GM21529 (cell line): ENCODE measurements around the gene BRCC3.

ENCODE experiments used
- ATAC-seq: cut with Tn5 transposase; IDR thresholded peaks from one replicate; pipeline ENCODE4 v1.9.1; 2021; ENCODE audit not compliant: unreplicated experiment

The BRCC3 gene

DNA sequence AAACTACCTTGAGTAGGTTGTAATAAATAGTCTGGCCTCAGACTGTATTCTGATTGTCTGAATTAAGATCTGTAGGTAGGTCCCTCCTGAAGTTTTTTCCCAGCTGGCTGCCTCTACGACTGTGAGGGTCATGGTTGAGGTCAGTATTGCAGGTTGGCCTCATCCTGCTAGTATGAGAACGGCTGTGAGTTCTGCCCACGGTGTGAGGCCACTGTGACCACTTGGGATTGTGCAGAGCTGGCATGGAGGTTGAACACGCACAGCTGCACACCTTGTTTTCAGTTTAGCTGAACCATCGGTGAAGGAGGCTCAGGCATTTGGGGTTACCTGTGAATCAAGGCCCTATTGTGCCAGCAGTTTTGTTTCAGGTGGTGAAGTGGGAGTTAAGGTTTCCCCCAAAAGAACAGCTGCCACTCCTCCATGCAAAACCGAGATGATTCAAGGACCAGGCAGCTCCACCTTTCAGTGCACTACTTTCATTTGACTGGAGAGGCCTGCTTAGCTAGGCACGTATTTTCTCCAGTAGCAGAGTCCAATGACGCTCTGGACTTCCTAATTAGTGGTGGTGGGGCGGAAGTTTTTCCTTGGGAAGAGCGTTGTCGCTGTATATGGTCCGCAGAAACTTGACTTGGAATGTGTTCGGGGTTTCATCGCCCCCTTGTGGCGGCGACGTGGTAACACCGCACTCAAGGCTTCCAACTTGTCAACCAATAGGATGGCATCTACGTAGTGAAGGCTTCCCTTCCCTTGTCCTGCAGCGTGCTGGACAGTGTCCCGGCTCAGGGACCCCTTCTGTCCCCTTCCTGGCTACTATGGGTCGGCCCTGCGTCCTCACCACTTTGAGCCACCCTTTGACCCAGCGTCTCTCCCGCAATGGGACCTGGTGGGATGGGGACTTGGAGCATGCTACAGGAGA is 14.2 kb upstream of the BRCC3 start:
- ATAC-seq, result peak; percentile 89

DNA sequence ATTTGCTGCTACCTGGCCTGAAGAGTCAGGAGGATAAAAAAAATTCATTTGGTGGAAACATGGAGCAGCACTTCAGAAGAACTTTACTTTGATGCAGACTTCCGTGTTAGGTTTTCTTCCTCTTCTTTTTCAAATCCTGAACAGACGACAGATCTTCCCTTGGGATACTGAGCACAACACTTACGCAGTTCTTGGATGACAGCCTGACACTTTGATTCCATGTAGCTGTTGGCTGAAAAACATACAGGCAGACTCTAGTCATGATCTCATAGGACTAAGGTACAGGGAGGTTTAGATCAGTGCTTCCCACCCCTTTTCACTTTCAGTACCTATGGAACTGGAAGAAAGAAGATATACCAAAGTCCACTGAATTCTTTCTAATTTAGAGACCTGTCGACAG is 9.5 kb upstream of the BRCC3 start:
- ATAC-seq, result no peak

DNA sequence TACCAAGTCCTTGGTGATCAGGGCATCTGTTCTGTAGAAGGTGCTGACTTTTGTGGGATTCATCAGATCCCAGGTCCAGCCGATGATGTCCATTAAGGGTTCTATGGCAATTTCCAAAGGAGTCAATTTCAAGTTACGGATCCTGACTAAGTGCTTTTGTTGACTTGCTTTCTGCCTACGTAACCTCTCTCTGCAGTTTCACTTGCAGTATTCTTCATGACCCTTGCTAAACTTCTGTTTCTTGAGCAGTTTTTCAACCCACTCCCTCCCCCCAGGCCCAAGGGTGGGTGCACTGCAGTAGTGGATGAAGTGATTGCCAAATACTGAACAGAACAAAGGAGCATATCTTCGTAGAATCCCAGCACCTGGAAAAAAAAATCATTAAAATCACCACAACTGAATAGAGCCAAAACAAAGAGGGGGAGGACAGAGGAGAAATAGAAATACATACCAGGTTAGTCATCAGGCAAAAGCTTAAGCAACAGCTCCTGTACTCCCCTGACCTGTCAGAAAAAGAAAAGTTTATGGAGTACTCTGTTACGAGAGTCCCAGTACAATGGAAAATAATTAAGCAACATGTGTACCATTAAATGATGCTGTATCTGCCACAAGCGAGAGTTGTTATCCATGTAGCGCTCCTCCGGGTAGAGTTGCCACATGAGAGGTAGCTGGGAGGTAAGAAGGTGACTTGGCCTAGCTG is 6.1 kb upstream of the BRCC3 start:
- no peak for ATAC-seq

DNA sequence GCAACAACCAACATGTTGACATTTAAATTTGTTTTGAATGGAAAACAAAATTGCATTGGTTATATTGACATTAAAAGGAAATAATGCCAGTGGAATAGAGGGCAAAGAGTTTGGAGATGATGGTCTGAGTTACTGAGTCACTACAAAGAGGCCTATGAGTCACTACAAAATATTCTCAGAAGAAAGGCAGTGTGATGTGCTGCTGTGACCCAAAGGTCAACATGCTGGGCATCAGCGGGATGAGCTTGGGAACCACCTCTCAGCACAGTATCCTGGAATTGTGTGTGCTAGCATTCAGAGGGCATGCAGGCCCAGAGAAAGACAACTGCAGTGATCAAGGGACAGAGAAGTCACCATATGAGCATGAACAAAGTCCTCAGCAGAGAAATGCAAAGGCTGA is 3.1 kb upstream of the BRCC3 start:
- no peak for ATAC-seq

DNA sequence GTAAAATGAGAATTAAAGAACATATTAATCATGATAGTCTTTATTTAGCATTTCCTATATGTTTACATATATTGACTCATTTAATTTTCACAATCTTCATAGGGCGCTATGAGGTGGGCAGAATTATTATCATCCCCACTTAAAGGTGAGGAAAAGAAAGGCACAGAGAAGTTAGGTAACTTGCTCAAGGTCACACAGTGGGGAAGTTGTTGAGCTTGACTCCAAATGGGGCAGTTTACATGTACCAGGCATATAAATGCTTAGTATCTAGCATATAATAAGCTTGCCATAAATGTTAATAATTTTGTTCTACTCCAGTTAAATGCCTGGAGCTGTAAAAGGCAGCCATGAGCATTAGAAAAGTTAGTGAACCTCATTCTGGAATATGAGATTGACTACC is 1.9 kb upstream of the BRCC3 start:
- no peak for ATAC-seq

DNA sequence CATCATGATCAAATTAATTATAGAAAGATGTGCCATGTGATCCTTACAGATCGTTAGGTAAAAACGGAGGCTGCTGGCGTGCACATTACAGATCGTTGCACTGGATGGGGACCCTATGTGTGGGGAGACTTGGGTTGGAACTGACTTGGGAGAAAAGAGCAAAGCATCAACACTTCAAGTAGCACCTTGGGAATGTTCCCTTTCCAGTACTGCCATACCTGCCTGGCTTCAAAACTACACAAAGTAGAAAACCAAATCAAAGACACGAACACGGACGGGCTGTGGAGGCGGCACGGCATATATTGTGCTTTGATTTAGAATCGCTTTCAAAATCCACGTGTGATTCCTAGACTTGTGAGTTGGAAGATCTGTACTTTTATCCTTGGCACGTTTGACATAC is 1.3 kb upstream of the BRCC3 start:
- no peak for ATAC-seq

DNA sequence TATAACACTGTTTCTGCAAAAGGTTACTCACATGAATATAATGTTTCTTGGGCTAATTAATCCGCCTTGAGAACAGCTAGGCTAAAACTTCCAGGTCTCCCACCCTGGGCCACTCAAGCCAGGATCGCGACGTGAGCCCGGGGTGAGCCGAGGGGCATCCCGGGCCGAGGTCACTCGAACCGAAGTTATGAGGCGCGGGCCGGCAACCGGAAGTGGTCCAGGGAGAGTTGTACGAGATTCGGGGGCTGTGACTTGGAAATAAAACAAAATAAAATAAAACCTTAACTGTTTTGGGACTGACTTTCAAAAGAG is 689 bp upstream of the BRCC3 start:
- ATAC-seq, result peak; percentile 21

DNA sequence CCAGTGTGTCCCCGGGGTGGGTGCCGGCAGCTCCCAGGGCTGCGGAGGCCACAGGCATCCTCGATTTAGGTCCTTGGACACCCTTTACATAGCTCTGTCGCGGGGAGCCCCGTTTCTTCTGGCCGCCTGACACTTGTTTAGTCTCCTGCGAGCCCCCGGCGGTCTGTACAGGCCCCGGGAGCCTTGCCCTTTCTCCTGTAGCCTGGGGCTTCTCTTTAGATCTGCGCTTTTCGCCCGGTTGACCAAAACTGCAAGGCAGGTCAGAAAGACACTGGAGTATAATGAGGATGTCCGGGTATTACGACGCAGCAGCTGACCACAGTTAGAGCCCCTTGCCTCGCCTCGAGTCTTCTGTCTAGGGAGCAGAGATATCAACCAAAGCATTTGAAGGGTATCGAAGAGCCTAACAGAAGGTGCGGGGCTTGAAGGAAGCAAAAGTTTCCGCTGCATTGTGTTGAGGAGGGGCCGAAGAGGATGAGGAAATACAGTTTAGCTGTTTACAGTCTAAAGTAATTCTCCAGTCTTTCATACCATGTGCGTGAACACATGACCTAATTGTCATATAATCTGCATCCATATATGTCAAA is 479 bp downstream of the BRCC3 start:
- ATAC-seq, result peak; percentile 15

DNA sequence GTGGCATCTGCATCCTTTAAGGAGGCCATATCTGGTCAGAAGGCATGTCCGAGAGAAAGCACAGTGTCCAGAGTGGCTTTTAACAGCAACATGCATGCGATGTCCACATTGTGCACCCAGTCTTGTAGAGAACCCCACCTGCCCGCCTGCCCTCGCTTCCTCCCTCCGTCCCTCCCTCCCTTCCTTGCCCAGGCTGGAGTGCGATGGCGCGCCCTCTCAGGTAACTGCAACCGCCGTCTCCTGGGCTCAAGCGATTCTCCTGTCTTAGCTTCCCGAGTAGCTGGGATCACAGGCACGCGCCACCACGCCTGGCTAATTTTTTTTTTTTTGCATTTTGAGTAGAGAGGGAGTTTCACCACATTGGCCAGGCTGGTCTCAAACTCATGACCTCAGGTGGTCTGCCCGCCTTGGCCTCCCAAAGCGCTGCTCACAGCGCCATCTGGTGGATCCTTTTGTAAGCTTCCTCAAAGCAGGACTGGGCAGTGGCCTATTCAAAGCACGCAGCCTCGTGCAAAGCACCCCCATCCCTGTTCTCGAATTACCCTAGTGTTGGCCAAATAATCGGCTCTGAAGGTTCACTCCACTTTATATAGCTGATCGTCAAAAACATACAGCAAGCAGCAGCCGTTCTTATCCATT is 15.0 kb downstream of the BRCC3 start:
- no peak for ATAC-seq

DNA sequence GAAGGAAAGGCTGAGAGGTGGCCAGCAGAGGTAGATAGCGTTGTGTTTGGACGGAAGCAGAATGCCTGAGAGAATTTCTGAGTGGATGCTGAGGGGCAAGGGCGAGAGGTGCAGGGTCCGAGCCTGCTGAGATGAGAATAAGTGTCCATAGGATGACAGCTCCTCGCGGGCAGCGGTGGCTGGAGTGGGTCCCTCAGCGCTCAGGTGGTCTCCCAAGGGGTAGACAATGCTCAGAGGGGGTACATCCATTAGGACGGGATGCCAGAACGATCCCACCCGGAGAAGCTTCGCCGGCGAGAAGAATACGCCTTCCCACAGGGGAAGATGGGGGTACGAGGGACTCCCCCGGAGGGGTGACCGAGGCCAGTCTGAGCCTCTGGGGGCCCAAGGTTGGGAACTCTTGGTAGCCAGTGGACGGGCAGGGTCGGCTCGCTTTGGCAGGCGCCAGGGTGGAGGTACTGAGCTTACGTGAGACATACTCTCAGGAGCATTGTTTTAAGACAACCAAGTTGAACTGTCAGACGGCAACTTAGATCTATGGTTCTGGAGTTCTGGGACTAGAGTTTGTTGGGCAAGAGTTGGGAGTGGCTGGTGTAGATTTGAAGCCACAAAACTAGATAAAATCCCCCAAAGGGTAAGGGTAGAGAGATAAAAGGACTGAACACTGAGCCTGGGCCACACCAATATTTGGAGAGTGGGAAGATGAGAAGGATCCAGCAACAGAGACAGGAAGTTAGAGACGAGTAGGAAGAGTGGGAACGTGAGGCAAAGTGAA is 15.8 kb downstream of the BRCC3 start:
- ATAC-seq, result no peak

DNA sequence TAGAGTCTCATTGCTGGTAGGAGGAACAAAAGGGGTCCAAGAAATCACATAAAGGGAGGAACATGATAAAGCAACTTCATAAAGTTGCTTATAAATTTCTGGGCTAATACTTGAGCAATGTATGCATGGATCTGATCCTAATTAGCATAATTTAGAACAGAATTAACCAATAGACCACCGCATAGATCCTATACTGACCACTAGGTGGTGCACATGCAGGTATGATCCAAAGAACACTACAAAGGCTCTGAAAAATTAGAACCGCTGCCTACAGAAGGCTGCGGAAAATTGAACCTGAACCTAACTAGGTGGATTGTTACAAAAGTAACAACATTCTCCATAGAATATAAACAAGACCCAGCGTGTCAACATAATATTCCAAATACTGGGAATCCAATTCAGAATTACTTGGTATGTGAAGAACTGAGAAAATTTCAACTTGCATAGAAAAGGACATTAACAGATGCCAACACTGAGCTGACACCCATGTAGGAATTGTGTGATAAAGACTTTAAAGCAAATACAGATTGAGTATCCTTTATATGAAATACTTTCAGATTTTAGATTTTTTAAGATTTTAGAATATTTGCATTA is 23.3 kb downstream of the BRCC3 start:
- peak; percentile 57 for ATAC-seq

DNA sequence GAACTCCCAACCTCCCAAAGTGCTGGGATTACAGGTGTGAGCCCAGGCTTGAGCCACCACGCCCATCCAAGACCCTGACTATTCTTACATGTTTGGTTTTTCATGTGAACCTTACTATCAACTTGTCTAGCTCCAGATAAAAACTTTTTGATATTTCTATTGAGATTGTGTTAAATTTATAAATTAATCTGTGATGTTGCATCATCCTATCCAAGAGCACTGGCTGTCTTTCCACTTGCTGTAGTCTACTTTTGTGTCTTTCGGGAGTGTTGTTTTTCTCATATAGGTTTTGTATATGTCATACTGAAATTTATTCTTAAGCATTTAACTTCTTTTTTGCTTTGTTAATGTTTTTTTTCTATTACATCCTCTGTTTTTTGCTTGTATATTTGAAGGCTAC is 34.6 kb downstream of the BRCC3 start:
- ATAC-seq, result no peak

DNA sequence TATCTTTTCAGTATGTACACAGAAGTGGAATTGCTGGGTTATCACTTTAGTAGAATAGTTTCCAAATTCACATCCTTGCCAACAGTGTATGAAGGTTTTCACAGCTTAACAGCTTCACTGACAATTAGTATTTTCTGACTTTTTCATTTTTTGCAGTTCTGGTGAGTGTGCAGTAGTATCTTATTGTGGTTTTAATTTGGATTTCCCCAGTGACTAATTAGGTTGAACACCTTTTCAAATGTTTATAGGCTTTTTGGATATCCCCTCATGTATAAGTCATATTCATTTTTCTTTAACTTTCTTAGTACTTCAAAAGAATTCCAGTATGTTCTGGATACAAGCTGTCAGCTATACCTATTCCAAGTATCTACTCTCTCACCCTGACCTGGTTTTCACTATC is 37.1 kb downstream of the BRCC3 start:
- no peak for ATAC-seq

DNA sequence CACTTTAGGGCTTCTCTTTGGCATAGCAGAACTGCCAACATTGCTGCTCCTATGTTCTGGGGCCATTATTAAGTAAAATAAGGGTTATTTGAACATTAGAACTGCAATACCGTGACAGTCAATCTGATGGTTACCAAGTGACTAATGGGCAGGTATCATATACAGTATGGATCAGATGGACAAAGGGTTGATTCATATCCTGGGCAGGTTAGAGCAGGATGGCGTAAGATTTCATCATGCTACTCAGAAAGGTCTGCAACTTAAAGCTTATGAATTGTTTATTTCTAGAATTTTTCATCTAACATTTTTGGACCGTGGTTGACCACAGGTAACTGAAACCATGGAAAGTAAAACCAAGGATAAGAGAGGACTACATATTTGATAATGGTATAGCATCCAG is 40.9 kb downstream of the BRCC3 start:
- no peak for ATAC-seq

DNA sequence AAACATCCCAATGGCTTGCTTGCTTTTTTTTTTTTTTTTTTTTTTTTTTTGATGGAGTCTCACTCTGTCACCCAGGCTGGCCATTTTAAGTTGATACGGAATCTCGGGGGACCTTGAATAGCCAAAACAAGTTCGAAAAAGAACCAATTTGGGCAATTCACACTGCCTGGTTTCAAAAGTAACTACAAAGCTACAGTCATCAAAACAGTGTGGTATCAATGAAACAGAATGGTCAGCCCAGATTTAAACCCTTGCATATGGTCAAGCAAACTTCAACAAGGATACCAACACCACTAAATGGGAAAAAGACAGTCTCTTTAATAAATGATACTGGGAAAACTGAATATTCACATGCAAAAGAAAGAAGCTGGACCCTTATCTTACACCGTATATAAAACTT is 41.8 kb downstream of the BRCC3 start:
- no peak for ATAC-seq

DNA sequence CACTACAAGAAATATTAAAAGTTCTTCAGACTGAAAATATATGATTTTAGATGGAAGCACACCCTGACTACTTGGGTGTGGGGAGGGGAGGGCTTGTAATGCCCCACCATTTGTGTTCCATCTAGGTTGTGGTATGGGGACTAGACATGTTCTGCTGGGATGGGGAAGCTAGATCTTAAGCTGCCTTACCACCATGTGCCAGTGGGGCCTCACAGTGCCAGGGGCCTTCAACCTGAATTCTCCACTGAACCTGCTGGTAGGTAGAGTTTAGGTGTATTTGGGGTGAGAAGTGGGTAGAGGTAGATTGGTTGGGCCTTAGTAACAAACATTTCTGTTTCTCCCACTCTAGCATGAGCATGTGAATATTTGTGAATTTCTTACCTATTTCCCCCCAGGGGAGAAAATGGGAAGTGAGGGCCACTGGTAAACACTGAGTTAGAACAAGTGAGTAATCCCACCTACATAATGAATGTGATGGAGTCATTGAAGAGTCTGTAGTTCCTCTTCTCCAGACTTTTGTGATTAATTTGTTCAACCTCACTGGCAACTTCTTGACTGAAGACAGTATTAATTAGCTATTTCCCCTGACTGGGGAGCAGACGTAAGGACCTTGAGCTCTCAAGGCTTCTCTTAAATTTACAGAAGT is 44.0 kb downstream of the BRCC3 start:
- no peak for ATAC-seq

DNA sequence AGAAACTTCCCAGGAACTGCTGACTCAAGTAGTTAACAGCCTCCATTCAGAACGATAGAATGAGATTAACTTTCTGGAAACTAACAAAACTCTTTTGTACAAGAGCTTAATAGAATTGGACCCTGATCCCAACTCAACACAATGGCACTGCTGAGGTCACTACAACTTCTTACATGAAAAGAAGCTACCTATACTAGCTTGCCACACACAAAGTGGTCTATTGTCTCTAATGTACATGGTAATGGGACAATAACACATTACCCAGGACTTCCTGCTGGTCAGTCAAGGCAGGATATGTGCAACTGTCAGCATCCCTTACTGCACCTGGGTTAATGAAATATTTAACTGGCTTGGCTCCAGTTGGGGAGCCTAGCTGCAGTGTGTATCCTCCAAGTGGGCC is 56.2 kb downstream of the BRCC3 start:
- no peak for ATAC-seq

DNA sequence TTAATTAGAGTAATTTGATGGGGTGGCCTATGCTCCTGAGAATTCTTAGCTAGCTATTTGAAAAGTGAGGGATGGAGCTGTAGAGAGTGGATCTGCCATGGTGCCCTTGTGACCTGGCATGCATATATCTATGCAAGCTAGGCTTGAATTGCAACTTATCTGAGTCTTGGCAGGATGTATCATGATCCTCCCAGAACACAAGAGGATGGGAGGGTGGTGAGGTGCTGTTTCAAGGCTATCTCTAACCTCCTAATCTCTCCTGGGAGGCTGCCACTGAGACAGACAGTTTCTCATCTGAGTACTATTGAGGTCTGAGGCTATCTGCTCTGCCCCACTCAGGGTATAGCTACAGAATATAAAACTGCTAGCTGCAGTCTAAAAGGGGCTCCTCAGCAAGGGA is 56.6 kb downstream of the BRCC3 start:
- ATAC-seq, result no peak

DNA sequence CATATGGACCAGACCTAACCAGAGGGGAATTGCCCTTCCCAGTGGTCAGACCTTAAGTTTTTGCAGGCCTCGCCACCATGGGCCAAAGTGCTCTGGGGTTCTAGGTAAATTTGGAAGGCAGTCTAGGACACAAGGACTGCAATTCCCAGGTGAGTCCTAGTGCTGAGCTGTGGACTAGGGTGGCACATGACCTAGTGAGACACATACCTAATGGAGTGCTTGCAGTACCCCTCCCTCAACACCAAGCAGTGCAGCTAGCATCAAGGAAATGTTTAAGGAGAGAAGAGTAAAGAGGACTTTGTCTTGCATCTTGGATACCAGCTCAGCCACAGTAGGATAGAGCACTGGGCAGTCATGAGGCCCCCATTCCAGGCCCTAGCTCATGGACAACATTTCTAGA is 60.8 kb downstream of the BRCC3 start:
- ATAC-seq, result no peak

DNA sequence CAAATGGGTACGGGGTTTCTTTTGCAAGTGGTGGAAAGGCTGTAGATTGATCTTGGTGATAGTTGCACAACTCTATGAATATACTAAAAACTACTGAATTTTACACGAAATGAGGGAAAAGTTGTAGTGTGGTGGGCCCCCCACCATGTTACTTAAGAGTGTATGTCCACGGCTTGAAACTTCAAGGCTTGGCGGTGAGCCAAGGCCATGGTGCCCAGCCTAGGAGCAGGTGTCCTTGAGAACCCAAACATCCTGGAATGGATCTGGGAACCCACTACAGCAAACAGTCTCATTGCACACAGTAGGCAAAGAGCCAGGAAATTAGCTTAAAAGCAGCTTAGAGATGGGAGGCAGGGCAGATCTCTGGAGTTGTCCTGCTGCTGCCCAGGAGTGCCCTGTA is 62.9 kb downstream of the BRCC3 start:
- ATAC-seq, result no peak
